HepG2 (cell line): Measurements from ENCODE around the gene TGFA. TPM values are rescaled to one million over a fixed set of nuclear protein-coding genes. Genes with fewer than 3 reads are reported as not detected.

ENCODE experiments used
- CENPT ChIP-seq: sonication (generic); formaldehyde crosslinking; IDR thresholded peaks from 2 replicates; pipeline ENCODE4 v1.8.0; 2022; ENCODE audit warnings: low read depth, mild to moderate bottlenecking, moderate library complexity, missing genetic modification reagents
- FOXK1 ChIP-seq: sonication (generic); formaldehyde crosslinking; IDR thresholded peaks from 2 replicates; pipeline ENCODE4 v1.4.0; 2020; ENCODE audit warnings: low read depth, missing genetic modification reagents, borderline replicate concordance
- MAZ ChIP-seq, 2 experiments: sonication (generic) in 1 of 2; formaldehyde crosslinking in 1 of 2; IDR thresholded peaks; 2 replicates each; pipeline versions ENCODE4 v1.5.0 to v1.6.1; 2012 to 2020; ENCODE audit warnings: low read depth in 2 of 2, mild to moderate bottlenecking in 2 of 2, borderline replicate concordance in 1 of 2, improper control_type of control experiment in 1 of 2, low read length in 1 of 2, missing genetic modification reagents in 1 of 2, moderate library complexity in 1 of 2
- MZF1 ChIP-seq: sonication (generic); formaldehyde crosslinking; IDR thresholded peaks from 2 replicates; pipeline ENCODE4 v1.8.1; 2023; ENCODE audit warnings: mild to moderate bottlenecking, missing genetic modification reagents, borderline replicate concordance
- RAD21 ChIP-seq: fragments of 450-650 bp; formaldehyde crosslinking; IDR thresholded peaks from 2 replicates; pipeline ENCODE4 v1.5.0; 2020; ENCODE audit warnings: mild to moderate bottlenecking
- RCOR2 ChIP-seq: IDR thresholded peaks from 2 replicates; pipeline ENCODE4 v1.6.1; 2016; ENCODE audit warnings: missing biosample characterization, missing genetic modification reagents
- SMAD3 ChIP-seq: sonication (generic); formaldehyde crosslinking; IDR thresholded peaks from 2 replicates; pipeline ENCODE4 v1.4.0; 2020; ENCODE audit warnings: missing genetic modification reagents
- TFDP1 ChIP-seq: IDR thresholded peaks from 2 replicates; pipeline ENCODE4 v1.6.1; 2016; ENCODE audit warnings: missing compliant biosample characterization, missing genetic modification reagents, borderline replicate concordance
- TGIF2 ChIP-seq: IDR thresholded peaks from 2 replicates; pipeline ENCODE4 v1.6.1; 2016; ENCODE audit warnings: control low read depth, missing compliant biosample characterization
- ZBTB26 ChIP-seq: IDR thresholded peaks from 2 replicates; pipeline ENCODE4 v1.6.1; 2016; ENCODE audit warnings: missing compliant biosample characterization, missing genetic modification reagents, borderline replicate concordance
- ZNF20 ChIP-seq: sonication (generic); formaldehyde crosslinking; IDR thresholded peaks from 2 replicates; pipeline ENCODE4 v1.4.0; 2020; ENCODE audit warnings: mild to moderate bottlenecking, moderate library complexity, missing genetic modification reagents
- ZNF609 ChIP-seq: sonication (generic); formaldehyde crosslinking; IDR thresholded peaks from 2 replicates; pipeline ENCODE4 v1.4.0; 2020; ENCODE audit warnings: mild to moderate bottlenecking, missing genetic modification reagents, borderline replicate concordance
- ZNF652 ChIP-seq: IDR thresholded peaks from 2 replicates; pipeline ENCODE4 v1.6.1; 2016; ENCODE audit warnings: low read depth, borderline replicate concordance
- ZNF710 ChIP-seq: sonication (generic); formaldehyde crosslinking; IDR thresholded peaks from 2 replicates; pipeline ENCODE4 v1.5.0; 2020; ENCODE audit warnings: mild to moderate bottlenecking, missing genetic modification reagents, borderline replicate concordance
- ZNF788 ChIP-seq: sonication (generic); formaldehyde crosslinking; IDR thresholded peaks from 2 replicates; pipeline ENCODE4 v1.5.0; 2020; ENCODE audit warnings: mild to moderate bottlenecking, missing genetic modification reagents, borderline replicate concordance
- polyA plus RNA-seq, 8 experiments: library from polyadenylated mRNA; depleted of rRNA in 3 of 8; stranded (reverse) in 7 of 8; unstranded in 1 of 8; fragments of >200 nt; fragmentation: Illumina TruSeq in 4 of 8; extraction: Trizol in 4 of 8; gene quantifications; 2 replicates each; pipeline versions ENCODE4 v1.2.1 to v1.2.3, GENCODE V29; 2011 to 2016; ENCODE audit warnings: low read depth in 4 of 8, missing spikeins in 1 of 8, mixed read lengths in 1 of 8; ENCODE audit not compliant: insufficient read depth in 1 of 8
- total RNA-seq, 5 experiments: library from RNA; depleted of rRNA; stranded (reverse); fragments of >200 nt; fragmentation: Illumina TruSeq; extraction: Trizol; gene quantifications; 2 replicates each; pipeline ENCODE4 v1.2.3, GENCODE V29; 2016; ENCODE audit warnings: low read depth in 1 of 5
- TF ChIP-seq, protein P1 (sequence below): sonication (generic); formaldehyde crosslinking; IDR thresholded peaks from 2 replicates; pipeline ENCODE4 v1.4.0; 2020; ENCODE audit warnings: low read depth, mild to moderate bottlenecking, missing genetic modification reagents

TGFA gene
- total and polyA plus RNA-seq, 2 of the 13 experiments (the other 11 are each of a cell fraction or from before 2014, with no cell fraction given) = 7.8 to 15.3 TPM

GRCh38 chr2:70565039-70565731 lies 11.6 kb upstream of the TGFA start (continued):
- TF ChIP-seq ZBTB26 (CRISPR knock-in tag) = no peak; the same call in 1 of the 2 replicates
- TF ChIP-seq FOXK1 (CRISPR knock-in tag) = peak; percentile 71; the same call in 1 of the 2 replicates
- TF ChIP-seq MAZ (IDR thresholded peaks at IDR 0.05; ENCODE audit: borderline replicate concordance, low read depth, low read length) = no peak
- no peak for TF ChIP-seq MAZ (CRISPR knock-in tag; IDR thresholded peaks at IDR 0.05; ENCODE audit: low read depth)
- no peak; the same call in 1 of the 2 replicates for TF ChIP-seq SMAD3 (CRISPR knock-in tag)
- TF ChIP-seq RAD21 (CRISPR knock-in tag) = peak; percentile 20; the same call in 1 of the 2 replicates
- TF ChIP-seq CENPT (CRISPR knock-in tag) = no peak
- TF ChIP-seq RCOR2 (CRISPR knock-in tag) = peak; percentile 82
- TF ChIP-seq MZF1 (CRISPR knock-in tag) = no peak
- TF ChIP-seq TFDP1 = no peak
- peak; percentile 42; the same call in 1 of the 2 replicates for TF ChIP-seq ZNF652
- no peak for TF ChIP-seq ZNF20
- peak; percentile 56; the same call in 1 of the 2 replicates for TF ChIP-seq ZNF788
- TF ChIP-seq, protein P1, sequence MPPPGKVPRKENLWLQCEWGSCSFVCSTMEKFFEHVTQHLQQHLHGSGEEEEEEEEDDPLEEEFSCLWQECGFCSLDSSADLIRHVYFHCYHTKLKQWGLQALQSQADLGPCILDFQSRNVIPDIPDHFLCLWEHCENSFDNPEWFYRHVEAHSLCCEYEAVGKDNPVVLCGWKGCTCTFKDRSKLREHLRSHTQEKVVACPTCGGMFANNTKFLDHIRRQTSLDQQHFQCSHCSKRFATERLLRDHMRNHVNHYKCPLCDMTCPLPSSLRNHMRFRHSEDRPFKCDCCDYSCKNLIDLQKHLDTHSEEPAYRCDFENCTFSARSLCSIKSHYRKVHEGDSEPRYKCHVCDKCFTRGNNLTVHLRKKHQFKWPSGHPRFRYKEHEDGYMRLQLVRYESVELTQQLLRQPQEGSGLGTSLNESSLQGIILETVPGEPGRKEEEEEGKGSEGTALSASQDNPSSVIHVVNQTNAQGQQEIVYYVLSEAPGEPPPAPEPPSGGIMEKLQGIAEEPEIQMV = no peak
- peak; percentile 35 for TF ChIP-seq TGIF2 (CRISPR knock-in tag)
- TF ChIP-seq ZNF609 (CRISPR knock-in tag) = peak; percentile 18; the same call in 1 of the 2 replicates
- TF ChIP-seq ZNF710 (CRISPR knock-in tag) = peak; percentile 94; the same call in 1 of the 2 replicates
